A673 (cell line): ENCODE results near the gene RIT2. TPM values are rescaled to one million over a fixed set of nuclear protein-coding genes. Genes with fewer than 3 reads are reported as not detected.

Experiments
- BruUV-seq: library from RNA; stranded (reverse); fragments of 400-500 nt; replicated peaks from 2 replicates; lab custom pipeline; 2021; lab: Mats Ljungman, UMichigan
- CTCF ChIA-PET: fragments of 300-600 bp; sonication (Branson Sonifier 250); formaldehyde crosslinking; loops from one replicate; lab custom pipeline; 2022; ENCODE audit warnings: antibody characterized with exemption; lab: Charles Lee
- POLR2A ChIA-PET: fragments of 300-600 bp; sonication (Branson Sonifier 250); formaldehyde crosslinking; loops from one replicate; lab custom pipeline; 2022; ENCODE audit warnings: antibody characterized with exemption; ENCODE audit not compliant: low non-redundant PET; lab: Charles Lee
- DNase-seq: peaks from one replicate; pipeline ENCODE4 v3.0.0-alpha.2; 2015; ENCODE audit warnings: low spot score
- H3K27ac ChIP-seq: fragments of 200-600 bp; sonication (generic); 2 replicates; pipeline ENCODE4 v1.5.1; 2016; ENCODE audit warnings: mixed run types, low read depth, mild to moderate bottlenecking, mixed read lengths, antibody characterized with exemption, low read length; ENCODE audit not compliant: poor library complexity, severe bottlenecking
- H3K27me3 ChIP-seq: fragments of 200-600 bp; sonication (generic); replicated peaks from 2 replicates; pipeline ENCODE4 v1.6.1; 2017; ENCODE audit warnings: mixed run types, low read depth, mild to moderate bottlenecking, mixed read lengths, antibody characterized with exemption, low read length; ENCODE audit not compliant: insufficient read depth, poor library complexity
- H3K36me3 ChIP-seq: fragments of 200-600 bp; sonication (generic); 2 replicates; pipeline ENCODE4 v1.6.1; 2016; ENCODE audit warnings: mixed run types, mild to moderate bottlenecking, mixed read lengths, antibody characterized with exemption, low read length; ENCODE audit not compliant: insufficient read depth, poor library complexity, severe bottlenecking
- H3K4me1 ChIP-seq: fragments of 200-600 bp; sonication (generic); 2 replicates; pipeline ENCODE4 v1.6.1; 2017; ENCODE audit warnings: mixed run types, mild to moderate bottlenecking, mixed read lengths, antibody characterized with exemption, low read length; ENCODE audit not compliant: insufficient read depth, poor library complexity, severe bottlenecking
- H3K4me3 ChIP-seq: fragments of 200-600 bp; sonication (generic); 2 replicates; pipeline ENCODE4 v1.5.1; 2016; ENCODE audit warnings: low read depth, mixed run types, mild to moderate bottlenecking, mixed read lengths, low read length; ENCODE audit not compliant: poor library complexity, severe bottlenecking
- H3K9me3 ChIP-seq: fragments of 200-600 bp; sonication (generic); 2 replicates; pipeline ENCODE4 v1.6.1; 2016; ENCODE audit warnings: mixed run types, low read depth, mild to moderate bottlenecking, mixed read lengths, antibody characterized with exemption, low read length; ENCODE audit not compliant: poor library complexity, severe bottlenecking
- EZH2 ChIP-seq: fragments of 200-600 bp; sonication (generic); IDR thresholded peaks from 2 replicates; pipeline ENCODE4 v1.6.1; 2017; ENCODE audit warnings: borderline replicate concordance, low read depth, mild to moderate bottlenecking, mixed read lengths, antibody characterized with exemption, low read length; ENCODE audit not compliant: poor library complexity, severe bottlenecking
- intact Hi-C: fragments of 100-400 bp; cut with micrococcal nuclease; formaldehyde crosslinking; loops from one replicate; pipeline ENCODE4 v1.10.0; 2022; ENCODE audit not compliant: unreplicated experiment
- total RNA-seq: library from RNA; stranded (reverse); gene quantifications from 2 replicates; pipeline ENCODE4 v1.2.3, GENCODE V29; 2021
- TF ChIP-seq, protein P1 (sequence below): fragments of 300-800, 200-600 bp; sonication (generic); conservative IDR thresholded peaks from 2 replicates; pipeline ENCODE4 v1.5.1; 2017; ENCODE audit warnings: low read depth, mild to moderate bottlenecking, antibody characterized with exemption, low read length, moderate library complexity, mixed read lengths

RIT2 gene
- total RNA-seq, 1 experiment from 2014 or later, result not detected

GRCh38 chr18:43077510-43078308 lies 37.8 kb downstream of the RIT2 start:
- no TSS peak for BruUV-seq

GRCh38 chr18:43073771-43074170 lies 41.7 kb downstream of the RIT2 start:
- ChIA-PET POLR2A (no interaction called here), CTCF (no interaction called here)
- Histone ChIP-seq H3K4me3 (no peak overlapping the region), H3K27ac (no peak overlapping the region), H3K27me3 (no peaks in the 10 kb centered on the region), H3K36me3 (no peaks in the 10 kb centered on the region), H3K4me1 (no peaks in the 10 kb centered on the region), H3K9me3 (no peaks in the 10 kb centered on the region)
- DNase-seq, result no peak
- intact Hi-C loops, result no loop called here
- BruUV-seq, result no TSS peak
- TF ChIP-seq, protein P1, sequence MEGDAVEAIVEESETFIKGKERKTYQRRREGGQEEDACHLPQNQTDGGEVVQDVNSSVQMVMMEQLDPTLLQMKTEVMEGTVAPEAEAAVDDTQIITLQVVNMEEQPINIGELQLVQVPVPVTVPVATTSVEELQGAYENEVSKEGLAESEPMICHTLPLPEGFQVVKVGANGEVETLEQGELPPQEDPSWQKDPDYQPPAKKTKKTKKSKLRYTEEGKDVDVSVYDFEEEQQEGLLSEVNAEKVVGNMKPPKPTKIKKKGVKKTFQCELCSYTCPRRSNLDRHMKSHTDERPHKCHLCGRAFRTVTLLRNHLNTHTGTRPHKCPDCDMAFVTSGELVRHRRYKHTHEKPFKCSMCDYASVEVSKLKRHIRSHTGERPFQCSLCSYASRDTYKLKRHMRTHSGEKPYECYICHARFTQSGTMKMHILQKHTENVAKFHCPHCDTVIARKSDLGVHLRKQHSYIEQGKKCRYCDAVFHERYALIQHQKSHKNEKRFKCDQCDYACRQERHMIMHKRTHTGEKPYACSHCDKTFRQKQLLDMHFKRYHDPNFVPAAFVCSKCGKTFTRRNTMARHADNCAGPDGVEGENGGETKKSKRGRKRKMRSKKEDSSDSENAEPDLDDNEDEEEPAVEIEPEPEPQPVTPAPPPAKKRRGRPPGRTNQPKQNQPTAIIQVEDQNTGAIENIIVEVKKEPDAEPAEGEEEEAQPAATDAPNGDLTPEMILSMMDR, result no peak
- TF ChIP-seq EZH2, result no peak

More at GRCh38 chr18:43077510-43078308, 37.8 kb downstream of the RIT2 start:
- POLR2A ChIA-PET, result no interaction called here
- CTCF ChIA-PET, result no interaction called here
- no peak overlapping the region for H3K27ac ChIP-seq
- H3K9me3 ChIP-seq, result no peaks in the 10 kb centered on the region
- no peaks in the 10 kb centered on the region for H3K36me3 ChIP-seq
- TF ChIP-seq, protein P1, result no peak
- no peak for TF ChIP-seq EZH2
- H3K4me1 ChIP-seq, result no peaks in the 10 kb centered on the region
- H3K4me3 ChIP-seq, result no peak overlapping the region
- no peaks in the 10 kb centered on the region for H3K27me3 ChIP-seq
- intact Hi-C loops, result no loop called here
- DNase-seq, result no peak

- TF ChIP-seq, protein P1, result no peak
- no peak for TF ChIP-seq EZH2
- ChIA-PET POLR2A (no interaction called here), CTCF (no interaction called here)
- Histone ChIP-seq H3K9me3 (no peaks in the 10 kb centered on the region), H3K27me3 (no peaks in the 10 kb centered on the region), H3K27ac (no peak overlapping the region), H3K4me1 (no peaks in the 10 kb centered on the region), H3K36me3 (no peaks in the 10 kb centered on the region), H3K4me3 (no peak overlapping the region)
- no peak for DNase-seq
- BruUV-seq, result no TSS peak
- intact Hi-C loops, result no loop called here
Measured at GRCh38 chr18:43068781-43069180, 46.7 kb downstream of the RIT2 start.
